Embryonic facial prominence (tissue), 1 donor: ENCODE results near the gene MUC15.

ENCODE experiments used
- DNase-seq: peaks from one replicate; pipeline ENCODE4 v3.0.0-alpha.2; 2016; ENCODE audit errors: extremely low spot score

MUC15 gene

DNA sequence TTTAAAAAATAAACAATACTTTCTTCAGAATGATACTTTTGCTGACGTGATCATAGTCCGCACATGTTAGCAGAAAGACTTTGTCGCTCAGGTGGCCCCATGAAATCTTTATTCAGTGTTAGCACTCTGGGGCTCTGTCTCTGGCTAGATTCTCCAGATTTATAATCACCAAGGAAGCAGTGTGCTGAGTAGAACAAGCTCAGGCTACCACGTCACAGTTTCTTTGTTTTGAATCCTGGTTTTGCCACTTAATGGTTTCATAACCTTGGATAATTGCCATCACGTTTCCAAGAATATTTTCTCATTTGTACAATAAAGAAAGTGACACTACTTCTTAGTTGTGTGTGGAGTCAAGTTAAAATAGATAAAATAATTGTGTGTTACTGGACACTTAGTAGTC, 3.9 kb upstream of the MUC15 start:
- no peak for DNase-seq

DNA sequence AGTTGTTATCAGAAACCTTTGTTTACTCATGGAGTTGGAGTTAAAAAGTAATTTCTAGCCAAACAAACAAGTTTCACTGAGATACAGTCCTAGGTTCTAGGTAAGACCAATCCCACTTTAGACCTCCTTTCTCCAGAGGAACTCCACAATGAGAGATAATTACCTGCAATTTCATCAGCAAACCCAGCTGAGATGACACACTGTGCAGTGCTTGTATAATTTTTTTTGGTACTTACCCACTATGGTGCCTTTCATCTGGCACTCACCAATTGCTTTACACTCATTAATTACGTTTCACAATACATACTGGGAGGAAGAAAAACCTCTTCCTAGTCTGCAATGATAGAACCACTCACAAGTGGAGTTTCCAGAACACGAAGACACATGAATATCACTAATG, 1.8 kb upstream of the MUC15 start:
- DNase-seq, result no peak

DNA sequence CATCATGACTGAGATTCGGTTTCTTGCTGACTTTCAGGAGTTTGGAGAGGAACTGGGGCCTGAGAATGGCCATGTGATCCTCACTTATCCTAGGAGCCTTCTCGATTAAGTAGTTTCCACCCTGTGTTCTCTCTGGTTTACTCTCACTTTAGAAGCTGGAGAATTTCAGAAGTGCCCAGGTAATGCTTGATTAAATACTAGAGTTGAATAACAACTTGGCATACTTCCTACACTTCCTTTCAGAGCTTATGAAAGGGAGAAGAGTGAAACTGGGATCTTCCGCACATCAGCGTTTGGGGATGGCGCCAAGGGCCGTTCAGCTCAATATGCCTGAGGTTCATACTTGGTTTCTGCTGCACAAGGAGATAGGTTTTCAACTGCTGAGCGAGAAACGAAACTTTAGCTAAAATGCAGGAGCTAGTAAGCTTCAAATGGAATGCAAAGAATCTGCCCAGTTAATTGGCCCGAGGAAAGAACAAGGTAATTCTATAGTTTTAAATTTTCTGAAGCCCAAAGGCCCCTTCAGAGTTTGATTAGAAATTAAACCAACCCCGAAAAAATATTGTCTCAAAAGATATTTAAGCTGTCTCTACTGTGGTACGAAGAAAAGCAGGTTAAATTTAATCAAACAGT, 823 bp upstream of the MUC15 start:
- DNase-seq, result no peak

DNA sequence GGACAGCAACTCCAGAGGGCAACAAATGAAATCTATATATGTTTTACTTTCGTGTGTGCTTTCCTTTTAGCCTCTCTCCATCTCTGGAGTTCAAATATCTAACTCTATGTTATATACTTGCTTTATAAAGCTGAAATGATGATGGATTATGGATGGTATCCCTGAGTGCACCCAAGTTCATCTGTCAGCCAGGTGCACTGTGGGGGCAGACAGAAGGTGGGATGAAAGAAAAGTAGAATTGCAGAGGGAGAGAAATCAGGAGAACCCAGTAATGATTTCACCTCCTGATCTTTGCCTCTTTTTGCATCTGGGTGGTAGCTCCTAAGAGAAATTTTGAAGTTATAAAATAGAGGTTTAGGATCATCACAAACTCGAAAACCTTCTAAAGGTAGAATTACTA, 2.4 kb downstream of the MUC15 start:
- DNase-seq, result no peak

DNA sequence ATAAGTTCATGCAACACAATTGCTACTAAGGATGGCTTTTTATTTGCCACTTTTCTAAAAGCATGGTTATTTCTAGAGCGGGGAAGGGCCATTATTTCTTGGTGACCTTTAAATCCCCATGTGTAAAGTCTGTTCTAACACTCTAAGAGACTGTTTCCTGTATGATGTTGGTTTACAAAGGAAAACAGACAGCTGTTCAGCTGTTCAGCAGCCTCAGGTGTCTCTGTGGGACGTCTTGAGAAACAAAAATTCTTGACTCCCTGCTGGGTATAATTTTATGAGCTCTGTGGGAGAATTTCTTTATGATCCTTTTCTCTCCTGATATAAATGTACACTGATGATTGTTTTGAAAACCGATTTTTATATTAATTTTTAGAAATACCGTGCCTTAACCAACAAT, 13.9 kb downstream of the MUC15 start:
- no peak for DNase-seq

DNA sequence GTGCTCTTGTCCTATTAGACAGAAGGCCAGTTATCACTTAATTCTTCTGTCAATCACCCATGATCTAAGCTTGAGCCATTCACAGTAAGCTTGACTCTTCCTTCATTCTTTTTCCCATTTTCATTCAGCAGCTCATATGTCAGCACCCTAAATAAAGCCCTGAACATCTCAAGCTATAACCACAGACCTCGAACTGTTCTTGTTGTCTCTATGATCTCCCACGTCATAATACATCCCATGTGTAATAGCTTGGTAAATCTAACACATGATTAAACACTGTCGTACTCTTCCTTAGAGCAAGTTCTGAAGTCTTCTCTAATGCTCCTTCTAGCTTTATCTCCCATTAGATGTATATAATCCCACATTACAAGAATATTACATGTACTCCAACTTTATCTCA, 14.4 kb downstream of the MUC15 start:
- DNase-seq, result no peak

DNA sequence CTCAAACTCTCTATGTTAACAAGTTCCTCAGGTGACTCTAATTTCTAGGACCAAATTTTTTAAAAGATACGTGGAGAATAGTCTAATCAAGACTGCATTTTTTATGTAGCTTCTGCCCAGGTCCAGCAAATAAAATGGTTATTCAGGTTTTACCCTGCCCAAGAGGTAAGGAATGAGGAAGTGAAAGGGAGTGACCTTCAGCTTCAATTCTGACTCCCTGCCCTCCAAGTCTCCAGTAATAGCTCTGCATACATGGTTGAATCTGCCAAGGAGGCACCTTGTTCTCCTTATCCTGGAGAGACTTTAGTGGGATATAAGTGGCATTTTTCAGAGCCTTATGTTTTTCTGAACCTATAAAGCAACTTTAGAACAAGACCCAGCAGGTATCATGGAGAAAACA, 15.5 kb downstream of the MUC15 start:
- no peak for DNase-seq

DNA sequence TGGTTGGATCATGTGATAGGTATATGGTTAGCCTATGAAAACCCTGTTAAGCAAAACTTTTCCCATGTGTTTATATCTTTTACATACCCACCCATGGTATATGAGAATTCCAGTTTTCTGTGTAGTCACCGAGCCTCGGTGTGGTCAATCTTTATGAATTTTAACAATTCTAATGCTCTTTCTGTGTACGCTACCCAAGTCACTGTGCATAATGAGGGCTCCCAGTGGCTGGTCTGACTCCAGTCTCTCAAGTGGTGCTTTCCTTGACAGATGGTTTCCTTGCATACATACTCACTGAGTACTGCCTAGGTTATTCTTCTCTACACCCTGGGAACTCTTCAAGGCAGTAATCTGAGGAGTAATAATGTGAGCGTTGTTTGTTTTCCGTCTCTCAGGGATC, 17.6 kb downstream of the MUC15 start:
- no peak for DNase-seq

DNA sequence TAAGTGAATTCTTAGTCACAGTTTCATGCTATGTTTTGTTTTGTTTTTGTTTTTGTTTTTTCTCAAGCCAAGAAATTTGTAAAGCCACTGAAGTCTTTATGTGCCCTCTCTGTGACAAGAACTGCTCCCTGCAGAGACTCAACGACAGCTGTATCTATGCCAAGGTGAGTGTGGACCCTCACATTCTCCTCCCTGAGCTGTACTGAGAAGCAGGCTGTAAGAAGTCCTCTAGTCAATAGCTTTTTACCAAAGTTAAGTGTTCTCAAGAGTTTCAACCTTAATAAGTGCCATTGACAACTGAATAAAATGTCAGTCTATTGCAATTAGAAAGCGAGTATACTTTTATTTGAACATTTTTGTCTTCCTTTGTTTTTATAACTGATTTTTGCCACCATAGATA, 18.9 kb downstream of the MUC15 start:
- DNase-seq, result no peak

DNA sequence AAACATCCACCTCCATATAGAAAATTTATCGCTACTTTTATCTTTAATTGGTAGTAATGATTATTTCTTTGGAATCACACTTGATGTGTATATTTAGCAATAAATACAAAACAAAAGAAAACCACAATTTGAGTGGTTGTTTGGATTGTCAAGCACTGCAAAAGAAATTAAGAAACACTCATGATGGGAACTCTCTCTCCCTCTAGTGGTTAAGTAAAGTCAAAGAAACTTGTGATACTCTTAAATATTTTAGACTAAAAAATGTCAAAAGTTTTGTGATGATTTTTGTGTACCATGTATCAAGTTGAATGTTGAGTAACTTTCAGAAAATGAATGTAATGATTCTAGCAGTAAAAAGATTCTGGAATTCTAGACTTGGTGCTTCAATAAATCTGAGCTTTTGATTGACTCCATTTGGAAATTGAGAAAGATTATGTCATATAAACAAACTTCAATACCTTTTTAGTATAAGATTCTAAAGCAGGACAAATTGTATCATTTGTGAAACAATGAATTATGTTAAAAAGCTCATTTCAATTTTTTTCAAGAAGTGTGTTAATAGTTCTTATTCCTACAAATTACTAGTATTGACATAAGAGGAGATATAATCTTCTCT, 20.8 kb downstream of the MUC15 start:
- no peak for DNase-seq

DNA sequence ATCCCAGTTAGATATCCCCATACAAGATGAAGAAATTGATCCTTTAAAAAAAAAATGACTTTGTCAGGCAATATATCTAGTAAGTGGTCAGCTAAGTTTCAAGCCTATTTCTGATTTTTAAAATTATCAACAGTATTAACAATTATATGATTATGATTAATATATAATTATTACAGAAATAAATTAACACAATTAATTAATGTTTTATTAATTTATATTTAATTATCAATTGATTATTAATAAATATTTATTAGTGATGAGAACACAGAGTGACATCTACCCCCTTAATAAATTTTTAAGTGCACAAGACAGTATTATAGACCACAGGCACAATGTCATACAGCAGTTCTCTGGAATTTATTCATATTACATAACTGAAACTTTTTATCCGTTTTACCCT, 22.0 kb downstream of the MUC15 start:
- DNase-seq, result no peak

DNA sequence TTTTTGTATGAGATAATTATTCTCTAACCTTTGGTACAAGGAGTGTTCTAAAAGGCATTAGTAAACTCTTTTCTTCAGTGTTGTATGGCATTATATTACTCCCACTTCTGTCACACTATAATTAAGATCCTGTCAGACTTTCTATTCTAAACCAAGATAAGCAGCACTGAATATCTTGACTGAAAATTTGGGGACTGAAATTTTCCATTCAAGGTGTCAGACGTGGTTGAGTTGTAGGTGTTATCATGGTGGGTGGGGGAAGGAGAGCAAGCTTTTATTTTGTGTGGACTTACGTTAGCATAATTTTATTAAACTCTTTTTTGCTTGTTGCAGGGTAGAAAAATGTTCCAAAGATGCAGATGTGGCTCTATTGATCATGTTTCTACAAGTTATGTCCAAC, 22.9 kb downstream of the MUC15 start:
- no peak for DNase-seq

DNA sequence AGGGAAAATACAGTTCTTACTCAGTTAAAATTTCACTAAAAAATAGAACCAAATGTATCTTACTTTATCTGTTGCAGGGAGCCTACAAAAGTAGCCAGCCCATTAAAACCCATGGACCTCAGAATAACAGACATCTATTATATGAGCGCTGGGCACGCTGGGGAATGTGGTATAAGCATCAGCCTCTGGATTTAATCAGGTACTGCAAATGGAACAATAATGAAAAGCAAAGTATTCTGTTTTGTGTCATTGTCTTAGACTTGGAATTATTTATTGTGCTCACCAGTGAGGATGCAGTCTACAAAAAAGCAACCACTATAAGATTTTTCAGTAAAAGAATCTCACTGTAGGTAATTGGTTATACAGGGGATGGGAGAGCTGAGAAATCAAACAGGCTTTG, 30.2 kb downstream of the MUC15 start:
- DNase-seq, result no peak

DNA sequence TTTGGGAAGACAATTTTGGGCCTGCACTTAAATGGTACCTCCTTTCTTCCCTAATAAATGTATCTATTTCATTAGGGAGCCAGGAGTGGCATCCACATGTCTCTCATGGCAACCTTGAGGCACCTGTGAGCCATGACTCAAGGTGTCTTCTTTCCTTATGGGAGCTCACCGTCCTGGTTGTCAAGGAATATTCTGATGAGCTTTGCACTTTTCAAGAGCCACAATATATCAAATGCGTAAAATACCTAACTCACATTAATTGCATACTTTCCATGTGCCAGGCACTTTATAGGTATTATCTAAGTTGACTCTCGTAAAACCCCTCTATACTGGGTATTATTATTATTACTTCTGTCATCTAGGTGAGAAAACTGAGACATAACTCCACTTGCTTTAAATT, 32.5 kb downstream of the MUC15 start:
- no peak for DNase-seq

DNA sequence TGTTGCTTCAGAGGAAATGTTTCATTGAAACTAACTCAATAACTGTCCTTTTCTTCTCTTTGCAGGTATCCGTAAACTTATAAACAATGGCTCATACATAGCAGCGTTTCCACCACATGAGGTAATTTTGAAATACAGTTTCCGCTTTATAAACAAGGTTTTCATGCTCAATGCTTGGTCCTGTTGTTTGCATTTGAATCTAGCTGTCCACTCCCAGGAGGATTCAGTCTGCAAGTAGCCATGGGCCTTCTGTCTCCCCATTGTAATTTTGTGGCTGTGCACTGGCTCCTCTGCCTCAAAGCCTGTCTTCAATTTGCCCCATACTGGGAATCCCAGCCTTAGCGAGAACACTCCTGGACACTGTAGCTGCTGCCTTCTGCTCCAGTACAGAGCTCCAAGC, 34.7 kb downstream of the MUC15 start:
- no peak for DNase-seq

DNA sequence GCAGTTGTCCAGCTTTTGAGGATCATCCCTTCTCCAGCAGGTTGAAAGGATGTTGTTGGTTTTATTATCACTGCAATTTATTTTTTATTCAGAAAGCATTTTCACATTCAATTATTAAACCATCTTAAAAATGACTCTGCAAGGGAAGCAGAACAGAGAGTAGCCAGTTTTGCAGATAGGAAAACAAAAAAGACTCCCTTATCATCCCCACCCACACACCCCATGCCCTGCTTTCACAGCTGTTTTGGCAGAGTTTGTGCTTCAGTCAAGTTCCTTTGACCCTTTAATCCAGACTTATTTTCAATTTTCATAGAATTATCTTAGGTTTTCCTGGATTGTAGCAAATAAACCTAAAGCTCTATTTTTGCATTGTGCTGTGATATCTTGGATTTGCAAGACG, 44.4 kb downstream of the MUC15 start:
- DNase-seq, result no peak

DNA sequence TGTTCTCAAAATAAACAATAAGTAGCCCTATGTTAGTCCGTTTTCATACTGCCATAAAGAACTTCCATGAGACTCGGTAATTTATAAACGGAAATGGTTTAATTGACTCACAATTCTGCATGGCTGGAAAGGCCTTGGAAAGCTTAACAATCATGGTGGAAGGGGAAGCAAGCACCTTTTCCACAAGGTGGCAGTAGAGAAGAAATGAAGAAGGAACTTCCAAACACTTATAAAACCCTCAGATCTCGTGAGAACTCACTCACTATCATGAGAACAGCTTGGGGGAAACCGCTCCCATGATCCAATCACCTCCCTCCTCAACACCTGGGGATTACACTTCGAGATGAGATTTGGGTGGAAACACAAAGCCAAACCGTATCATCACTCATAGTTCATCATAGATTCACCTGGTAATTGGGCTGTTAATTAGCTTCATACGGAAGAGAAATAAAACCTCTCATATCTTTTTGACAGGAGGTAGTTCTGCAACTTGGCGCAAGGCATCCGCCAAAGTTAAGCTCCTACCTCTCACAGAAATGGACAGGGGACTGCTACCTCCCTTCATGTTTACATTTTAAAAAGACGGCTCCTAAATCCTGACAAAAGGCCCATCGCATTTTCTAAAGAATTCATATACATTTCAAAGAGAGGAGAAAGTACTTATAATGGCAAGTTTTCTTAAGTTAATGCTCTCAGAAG, 49.0 kb downstream of the MUC15 start:
- DNase-seq, result no peak

DNA sequence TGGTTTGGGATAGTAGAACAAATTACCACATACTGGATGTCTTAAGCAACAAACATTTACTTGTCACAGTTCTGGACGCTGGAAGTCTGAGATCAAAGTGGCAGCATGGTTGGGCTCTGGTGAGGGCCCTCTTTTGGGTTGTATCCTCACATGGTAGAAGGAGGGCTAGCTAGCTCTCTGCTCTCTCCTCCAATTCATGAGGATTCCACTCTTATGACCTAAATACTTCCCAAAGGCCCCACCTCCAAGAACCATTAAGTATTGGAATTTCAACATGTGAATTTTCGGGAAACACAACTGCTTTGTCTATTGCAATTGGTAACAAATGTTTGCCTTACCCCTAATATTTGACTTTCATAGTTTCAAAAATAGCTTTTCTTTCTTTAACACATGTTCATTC, 52.6 kb downstream of the MUC15 start:
- peak; percentile 22 for DNase-seq

DNA sequence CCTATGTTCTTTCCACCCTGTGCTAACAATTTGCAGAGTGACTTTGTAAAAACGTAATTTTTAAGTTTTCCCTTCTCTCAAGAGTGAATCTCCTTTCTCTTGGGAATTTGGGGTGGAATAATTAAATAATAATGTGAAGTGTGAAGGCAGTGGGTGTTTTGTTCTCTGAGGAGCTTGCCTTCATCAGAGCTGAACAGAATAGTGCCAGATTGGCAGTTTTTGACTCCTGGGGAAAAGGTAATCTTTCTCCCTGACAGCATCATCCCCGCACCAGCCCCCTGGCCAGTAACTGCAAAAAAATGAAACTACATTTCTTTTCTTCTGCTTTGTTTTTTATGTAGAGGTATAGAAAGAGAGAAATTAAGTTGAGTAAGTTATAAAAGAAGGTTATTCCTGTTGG, 59.9 kb downstream of the MUC15 start:
- DNase-seq, result no peak

DNA sequence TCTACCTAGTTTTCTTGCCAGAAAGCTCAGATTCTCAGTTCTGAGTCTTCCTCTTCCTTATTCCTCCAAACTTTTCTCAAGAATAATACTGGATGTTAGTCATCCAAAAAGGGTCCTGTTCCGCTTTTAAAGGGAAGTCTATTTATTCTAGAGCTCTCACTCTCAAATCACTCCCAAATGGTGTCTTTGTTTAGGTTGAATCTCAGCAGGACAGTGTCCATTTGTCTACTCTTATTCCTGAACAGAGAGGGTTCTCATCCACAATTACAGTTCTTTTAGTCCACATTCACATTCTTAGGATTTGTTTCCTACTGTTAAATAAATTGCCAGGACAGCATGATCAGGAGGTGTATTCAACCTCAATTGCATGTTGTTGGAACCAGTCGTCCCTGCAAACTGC, 61.3 kb downstream of the MUC15 start:
- DNase-seq, result no peak

DNA sequence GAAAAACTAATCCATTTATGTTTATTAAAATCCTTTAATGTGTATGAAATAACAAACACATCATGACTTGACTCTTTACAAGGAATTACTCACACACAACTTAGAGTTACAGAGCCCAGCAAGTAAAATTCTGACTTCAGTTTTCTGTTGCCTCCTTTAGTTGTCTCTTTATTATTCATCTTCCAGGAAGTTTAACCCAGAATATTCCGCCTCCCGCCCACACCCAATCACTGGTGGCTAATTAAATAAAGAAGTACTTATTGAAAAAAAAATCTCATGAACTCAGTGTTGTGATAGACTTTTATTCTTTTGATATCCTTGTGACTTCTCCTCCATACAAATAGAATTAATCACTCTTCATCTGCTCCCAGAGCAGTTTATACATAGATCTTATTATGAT, 61.9 kb downstream of the MUC15 start:
- DNase-seq, result no peak
